GM19351 (cell line): ENCODE measurements around the gene MAP7.
"Not testable (repeated sequence)": the region's sequence is repeated elsewhere in the genome, so short reads cannot be mapped to it uniquely, and the experiment has no call there.

Experiments used
- ATAC-seq: cut with Tn5 transposase; IDR thresholded peaks from one replicate; pipeline ENCODE4 v1.9.1; 2021; ENCODE audit warnings: mild to moderate bottlenecking, moderate library complexity; ENCODE audit not compliant: unreplicated experiment

MAP7 gene

DNA sequence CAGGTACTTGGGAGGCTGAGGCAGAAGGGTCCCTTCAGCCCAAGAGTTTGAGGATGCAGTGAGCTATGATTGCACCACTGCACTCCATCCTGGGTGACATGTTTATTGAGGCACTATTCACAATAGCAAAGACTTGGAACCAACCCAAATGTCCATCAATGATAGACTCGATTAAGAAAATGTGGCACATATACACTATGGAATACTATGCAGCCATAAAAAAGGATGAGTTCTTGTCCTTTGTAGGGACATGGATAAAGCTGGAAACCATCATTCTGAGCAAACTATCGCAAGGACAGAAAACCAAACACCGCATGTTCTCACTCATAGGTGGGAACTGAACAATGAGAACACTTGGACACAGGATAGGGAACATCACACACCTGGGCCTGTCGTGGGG is 149.0 kb downstream of the MAP7 start:
- not testable (repeated sequence) for ATAC-seq

DNA sequence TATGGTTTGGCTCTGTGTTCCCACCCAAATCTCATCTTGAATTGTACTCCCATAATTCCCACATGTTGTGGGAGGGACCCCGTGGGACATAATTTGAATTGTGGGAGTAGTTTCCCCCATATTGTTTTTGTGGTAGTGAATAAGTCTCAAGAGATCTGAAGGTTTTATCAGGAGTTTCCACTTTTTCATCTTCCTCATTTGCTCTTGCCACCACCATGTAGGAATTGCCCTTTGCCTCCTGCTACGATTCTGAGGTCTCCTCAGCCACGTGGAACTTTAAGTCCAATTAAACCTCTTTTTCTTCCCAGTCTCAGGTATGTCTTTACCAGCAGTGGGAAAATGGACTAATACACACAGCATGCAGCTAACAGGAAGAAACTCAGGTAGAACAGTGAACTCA is 151.8 kb downstream of the MAP7 start:
- ATAC-seq = no peak

- ATAC-seq = no peak
These were observed 153.3 kb downstream of the MAP7 start for GRCh38 chr6:136396908-136397307.

DNA sequence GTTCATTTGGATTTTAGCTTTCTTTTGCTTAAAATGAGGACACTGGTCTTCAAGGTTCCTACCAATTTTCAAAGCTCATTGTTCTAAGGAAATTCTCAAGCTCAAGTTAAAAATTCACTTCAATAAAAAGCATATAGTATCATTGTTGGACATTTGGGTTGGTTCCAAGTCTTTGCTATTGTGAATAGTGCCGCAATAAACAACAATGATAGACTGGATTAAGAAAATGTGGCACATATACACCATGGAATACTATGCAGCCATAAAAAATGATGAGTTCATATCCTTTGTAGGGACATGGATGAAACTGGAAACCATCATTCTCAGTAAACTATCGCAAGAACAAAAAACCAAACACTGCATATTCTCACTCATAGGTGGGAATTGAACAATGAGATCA is 159.3 kb downstream of the MAP7 start:
- not testable (repeated sequence) for ATAC-seq

- ATAC-seq = no peak
These were observed 162.9 kb downstream of the MAP7 start for GRCh38 chr6:136387316-136387715.

DNA sequence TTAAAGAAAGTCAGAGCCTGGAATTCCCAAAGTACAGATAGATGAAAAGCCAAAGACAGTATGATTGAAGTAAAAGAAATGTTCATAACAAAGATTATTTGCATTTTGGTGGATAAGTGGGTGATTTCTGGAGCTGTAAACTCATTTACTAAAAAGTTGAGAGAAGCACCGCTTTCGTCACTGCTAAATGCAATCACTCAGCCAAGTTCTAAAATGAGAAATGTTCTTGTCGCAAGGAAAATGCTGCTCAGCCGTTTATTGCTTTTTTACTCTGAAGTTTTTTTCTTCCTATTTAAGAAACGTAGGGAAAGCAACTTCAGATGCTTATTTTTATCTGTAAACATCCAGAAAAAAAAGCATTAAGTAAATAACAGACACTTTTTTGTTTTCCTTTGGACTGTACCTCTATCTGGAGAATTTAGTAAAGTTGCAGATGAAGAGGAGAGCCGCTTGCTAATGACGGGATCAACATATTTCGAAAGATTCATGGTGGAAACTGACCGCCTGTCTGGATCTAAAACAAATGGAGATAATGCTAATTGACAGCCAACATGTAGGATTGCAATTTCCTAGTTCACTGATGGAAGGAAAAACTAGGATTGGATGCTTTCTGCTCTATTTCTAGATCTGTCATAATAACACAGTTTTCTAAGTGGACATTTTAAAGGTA is 166.8 kb downstream of the MAP7 start:
- ATAC-seq = no peak

- no peak for ATAC-seq
These were observed 167.5 kb downstream of the MAP7 start for GRCh38 chr6:136382676-136383252.

DNA sequence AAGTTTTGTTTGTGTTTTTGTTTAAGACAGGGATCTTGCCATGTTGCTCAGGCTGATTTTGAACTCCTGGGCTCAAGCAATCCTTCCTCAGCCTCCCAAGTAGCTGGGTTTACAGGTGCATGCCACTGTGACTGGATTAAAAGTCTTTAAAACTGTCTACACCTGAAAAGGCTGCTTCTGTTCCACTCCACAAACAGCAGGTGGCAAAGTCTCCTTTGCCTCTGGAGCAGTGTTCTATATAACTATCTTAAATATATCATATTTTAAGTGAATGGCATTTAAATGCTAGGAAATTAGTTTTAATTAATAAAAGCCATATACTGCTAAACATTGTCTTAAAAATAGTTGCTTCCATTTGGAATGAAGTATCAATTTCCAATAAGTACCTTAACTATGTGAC is 171.3 kb downstream of the MAP7 start:
- ATAC-seq = no peak

GRCh38 chr6:136375836-136376235 is 174.4 kb downstream of the MAP7 start:
- ATAC-seq = not testable (repeated sequence)

DNA sequence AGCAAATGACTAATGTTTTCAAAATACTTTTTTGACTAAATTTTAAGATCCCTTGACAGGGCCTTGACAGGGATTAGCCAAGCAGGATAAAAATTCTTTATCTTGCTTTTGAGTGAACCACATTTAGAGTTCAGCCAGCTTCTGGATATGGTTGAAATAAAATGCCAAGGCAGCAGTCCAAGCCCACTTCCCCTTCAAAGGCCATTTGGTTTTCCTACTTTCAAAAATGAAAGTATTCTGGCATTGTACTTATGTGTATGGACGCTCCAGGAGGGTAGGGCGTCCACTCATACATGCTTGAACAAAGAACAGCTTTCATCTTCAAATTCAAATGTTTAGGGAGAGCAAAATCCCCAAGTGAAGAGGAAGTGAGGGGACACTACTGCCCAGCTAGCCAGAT is 178.3 kb downstream of the MAP7 start:
- ATAC-seq = no peak

- ATAC-seq = no peak
These were observed 179.1 kb downstream of the MAP7 start for GRCh38 chr6:136370988-136371728.

DNA sequence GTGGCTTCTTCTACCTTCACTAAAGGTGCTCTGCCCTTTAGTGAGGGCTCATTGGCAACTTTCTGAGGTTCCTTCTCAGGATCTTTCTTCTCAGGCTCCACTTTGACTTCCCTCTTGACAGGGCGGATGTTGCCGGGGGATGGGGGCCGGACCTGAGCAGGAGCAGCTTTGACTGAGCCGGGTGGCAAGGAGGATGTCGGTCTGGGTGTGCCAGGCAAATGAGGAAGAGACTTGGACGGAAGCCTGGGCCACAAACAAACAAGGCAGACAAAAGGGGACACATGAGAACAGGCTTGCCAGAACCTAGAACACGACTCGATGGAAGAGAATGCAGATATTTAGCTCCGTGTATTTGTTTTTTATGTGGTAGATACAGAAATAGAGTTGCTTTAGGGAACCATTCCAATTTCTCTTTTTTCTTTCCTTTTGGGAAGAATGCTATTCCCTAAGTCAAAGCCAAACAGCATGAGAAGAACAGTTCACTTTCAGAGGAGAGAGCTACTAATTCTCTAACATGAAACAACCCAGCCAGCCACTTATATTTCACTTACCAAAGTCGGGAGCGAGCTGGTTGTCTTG is 184.4 kb downstream of the MAP7 start:
- ATAC-seq = no peak

GRCh38 chr6:136362421-136363356 is 187.5 kb downstream of the MAP7 start:
- no peak for ATAC-seq

- no peak for ATAC-seq
These were observed 188.4 kb downstream of the MAP7 start for GRCh38 chr6:136361787-136362186.

- ATAC-seq = no peak
These were observed 189.4 kb downstream of the MAP7 start for GRCh38 chr6:136360783-136361182.

GRCh38 chr6:136359851-136360250 is 190.4 kb downstream of the MAP7 start:
- no peak for ATAC-seq

- no peak for ATAC-seq
These were observed 198.6 kb downstream of the MAP7 start for GRCh38 chr6:136351518-136352110.

DNA sequence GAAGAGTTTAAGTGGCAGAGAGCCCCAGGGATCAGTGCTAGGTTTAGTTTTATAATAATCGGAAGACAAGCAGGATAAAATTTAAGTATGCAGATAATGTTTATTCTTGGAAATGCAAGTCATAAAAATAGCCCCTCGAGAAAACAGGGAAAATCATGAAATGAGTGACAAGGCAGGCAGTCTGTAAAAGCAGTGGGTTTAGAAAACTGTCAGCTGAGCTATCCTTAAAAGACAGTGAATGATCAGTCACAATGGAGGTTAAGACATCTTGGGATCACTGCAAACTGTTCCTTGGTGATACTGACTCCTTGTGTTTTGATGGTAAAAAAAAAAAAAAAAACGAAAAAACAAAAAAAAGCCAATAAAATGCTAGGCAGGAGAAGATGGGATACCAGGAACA is 199.3 kb downstream of the MAP7 start:
- ATAC-seq = no peak

DNA sequence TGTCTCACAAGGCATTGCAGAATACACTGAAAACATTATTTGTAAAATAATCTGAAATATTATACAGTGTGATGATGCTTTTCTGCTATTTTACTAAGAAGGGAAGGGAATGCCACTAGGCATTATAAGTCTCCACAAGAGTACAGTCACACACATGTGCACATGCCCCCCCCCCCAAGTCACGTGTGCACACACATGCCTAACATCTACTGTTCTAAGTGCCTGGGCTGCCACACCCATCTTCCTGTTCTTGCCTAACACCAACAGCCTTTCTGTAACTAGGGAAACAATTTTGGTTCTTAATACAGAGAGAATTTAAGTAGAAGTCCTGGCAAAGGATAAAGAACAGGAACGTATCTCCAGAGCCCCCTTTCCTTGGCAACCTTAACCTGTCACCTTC is 202.4 kb downstream of the MAP7 start:
- no peak for ATAC-seq

DNA sequence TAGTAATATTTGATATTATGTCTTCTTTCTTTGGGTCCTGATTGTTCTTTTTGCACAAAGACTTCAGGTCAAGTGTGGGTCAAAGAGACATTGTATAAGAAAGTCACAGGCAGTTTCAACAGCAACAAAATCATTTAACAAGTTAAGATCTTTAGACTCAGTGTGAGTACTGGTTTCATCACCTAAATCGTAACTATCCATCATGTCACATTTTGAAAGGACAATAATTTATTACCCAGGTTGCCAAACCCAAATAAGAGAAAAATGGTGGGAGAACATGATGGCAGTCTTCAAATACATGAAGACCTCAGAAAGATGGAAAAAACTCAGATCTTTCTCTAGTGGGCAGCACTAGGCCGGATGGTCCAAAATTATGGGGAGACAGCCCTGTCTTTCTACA is 205.1 kb downstream of the MAP7 start:
- no peak for ATAC-seq
